Measurements from ENCODE around the gene SLC35F4.

- TF ChIP-seq CTCF (IDR thresholded peaks at IDR 0.05) = no peak
- no peak for TF ChIP-seq EZH2 (IDR thresholded peaks at IDR 0.05; ENCODE audit: borderline replicate concordance, insufficient read depth, low read depth, low read length, poor library complexity, severe bottlenecking)
These were observed 20.6 kb downstream of the SLC35F4 start for GRCh38 chr14:57845316-57845715.
